ENCODE results near the gene ZW10. TPM values are rescaled to one million over a fixed set of nuclear protein-coding genes. Genes with fewer than 3 reads are reported as not detected.

ZW10 gene
- total and polyA plus RNA-seq, 2 experiments from 2014 or later = 12.3 to 30.5 TPM

GRCh38 chr11:113773092-113773415 is 438 bp downstream of the ZW10 start (continued):
- no peak for TF ChIP-seq ZNF462 (CRISPR knock-in tag; IDR thresholded peaks at IDR 0.05)

GRCh38 chr11:113771964-113772363 is 1.5 kb downstream of the ZW10 start:
- Histone ChIP-seq H3K4me2 (peak overlapping the region; percentile 84; the same call in 1 of the 2 replicates), H3K27me3 (ENCODE audit: insufficient read depth) (no peaks in the 10 kb centered on the region), H3K27ac (ENCODE audit: low read depth) (no peak overlapping the region), H3F3A (replicated peaks; ENCODE audit: low read depth) (no peaks in the 10 kb centered on the region), H4K20me1 (replicated peaks; ENCODE audit: insufficient read depth) (0 out of 2 replicates have a peak, but pooled peaks cover 4% of the 10 kb centered on the region), H3K9me2 (ENCODE audit: insufficient read depth) (no peaks in the 10 kb centered on the region), H2AFZ (no peak overlapping the region), H3K36me3 (ENCODE audit: insufficient read depth) (no peaks in the 10 kb centered on the region; the same call in 1 of the 2 replicates), H3K4me1 (ENCODE audit: insufficient read depth) (no peaks in the 10 kb centered on the region), H3K79me2 (replicated peaks; ENCODE audit: insufficient read depth) (peaks cover 34% of the 10 kb centered on the region), H3K4me3 (peak overlapping the region; percentile 76; the same call in 1 of the 2 replicates)
- Mint-ChIP-seq H3K4me3 (peak overlapping the region; percentile 96), H3K4me1 (peaks cover 2% of the 10 kb centered on the region; the same call in 1 of the 3 replicates), H3K27me3 (ENCODE audit: insufficient read depth, low read depth, poor library complexity) (peaks cover 5% of the 10 kb centered on the region), H3K27ac (no peak overlapping the region), H3K36me3 (ENCODE audit: low read depth) (peaks cover 25% of the 10 kb centered on the region), H3K9me3 (no peaks in the 10 kb centered on the region)
- no peak for ATAC-seq
- DNase-seq (ENCODE audit: low spot score) = no peak
- TF ChIP-seq ZNF114 (CRISPR knock-in tag; IDR thresholded peaks at IDR 0.05) = no peak
- no peak for TF ChIP-seq ETS1 (IDR thresholded peaks at IDR 0.05)
- TF ChIP-seq CTCF (conservative IDR thresholded peaks at IDR 0.05; ENCODE audit: low read depth in 2 of 2) = no peak
- TF ChIP-seq NANOG (IDR thresholded peaks at IDR 0.05; ENCODE audit: borderline replicate concordance) = no peak
- TF ChIP-seq JUNB (IDR thresholded peaks at IDR 0.05; ENCODE audit: unreplicated experiment) = no peak
- TF ChIP-seq STAT1 (IDR thresholded peaks at IDR 0.05; ENCODE audit: unreplicated experiment) = no peak
- TF ChIP-seq EZH2 (IDR thresholded peaks at IDR 0.05; ENCODE audit: low read depth, unreplicated experiment) = no peak
- TF ChIP-seq EZH2phosphoT487 (IDR thresholded peaks at IDR 0.05; ENCODE audit: unreplicated experiment) = no peak
- no peak for TF ChIP-seq ZNF331 (CRISPR knock-in tag; IDR thresholded peaks at IDR 0.05; ENCODE audit: low read depth)
